ENCODE results near the gene SLC35G2.
"Not testable (repeated sequence)": the region's sequence is repeated elsewhere in the genome, so short reads cannot be mapped to it uniquely, and the experiment has no call there.

SLC35G2 gene

DNA sequence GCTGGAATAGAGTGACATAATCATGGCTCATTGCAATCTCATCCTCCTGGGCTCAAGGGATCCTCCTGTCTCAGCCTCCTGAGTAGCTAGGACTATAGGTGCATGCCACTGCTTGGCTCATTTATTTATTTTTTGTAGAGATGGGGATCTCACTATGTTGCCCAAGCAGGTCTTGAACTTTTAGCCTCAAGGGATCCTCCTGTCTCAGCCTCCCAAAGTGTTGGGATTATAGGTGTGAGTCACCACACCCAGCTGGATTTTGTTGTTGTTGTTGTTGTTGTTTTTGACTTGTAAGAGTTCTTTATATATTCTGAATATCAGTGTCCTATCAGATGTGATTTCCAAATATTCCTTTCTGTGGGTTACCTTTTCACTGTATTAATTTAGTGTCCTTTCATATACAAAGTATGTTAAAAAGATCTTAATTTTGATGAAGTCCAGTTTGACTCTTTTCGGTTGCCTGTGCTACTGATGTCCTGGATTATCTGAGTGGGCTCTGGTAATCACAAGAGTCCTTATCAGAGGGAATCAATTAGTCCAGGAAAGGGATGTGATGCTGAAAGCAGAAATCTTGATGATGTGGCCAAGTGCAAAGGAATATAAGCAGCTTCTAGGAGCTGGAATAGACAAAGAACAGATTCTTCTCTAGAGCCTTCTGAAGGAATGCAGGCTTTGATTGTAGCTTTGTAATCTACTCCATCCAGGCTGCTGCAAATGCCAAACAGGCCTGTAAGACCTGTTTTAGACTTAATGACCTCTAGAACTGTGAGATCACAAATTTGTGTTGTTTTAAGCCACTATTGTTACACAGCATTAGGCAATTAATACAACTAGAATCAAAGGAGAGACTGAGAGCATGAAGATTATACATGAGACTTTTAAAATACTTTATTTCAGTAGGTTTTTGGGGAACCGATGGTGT, 73.3 kb downstream of the SLC35G2 start:
- no peak for DNase-seq

- DNase-seq, result no peak
These were observed 75.0 kb downstream of the SLC35G2 start for GRCh38 chr3:136893848-136894443.

GRCh38 chr3:136897171-136897570, 78.2 kb downstream of the SLC35G2 start:
- DNase-seq, result not testable (repeated sequence)

- DNase-seq, result no peak
These were observed 79.6 kb downstream of the SLC35G2 start for GRCh38 chr3:136898549-136898948.

- DNase-seq, result no peak
These were observed 80.0 kb downstream of the SLC35G2 start for GRCh38 chr3:136898954-136899353.

- no peak for DNase-seq
These were observed 80.8 kb downstream of the SLC35G2 start for GRCh38 chr3:136899622-136900158.

- not testable (repeated sequence) for DNase-seq
These were observed 81.8 kb downstream of the SLC35G2 start for GRCh38 chr3:136900694-136901093.

DNA sequence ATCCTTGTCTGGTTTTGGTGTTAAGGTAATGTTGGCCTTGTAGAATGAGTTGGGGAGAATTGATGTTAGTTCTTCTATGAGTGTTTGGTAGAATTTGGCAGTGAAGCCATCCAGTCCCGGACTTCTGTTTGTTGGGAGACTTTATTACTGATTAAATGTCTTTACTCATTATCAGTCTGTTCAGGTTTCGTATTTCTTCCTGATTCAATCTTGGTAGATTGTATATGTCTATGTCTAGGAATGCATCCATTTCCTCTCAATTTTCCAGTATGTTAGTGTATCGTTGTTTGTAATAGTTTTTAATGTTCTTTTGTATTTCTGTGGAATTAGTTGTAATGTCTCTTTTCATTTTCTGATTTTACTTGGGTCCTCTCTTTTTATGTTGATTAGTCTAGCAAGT, 82.5 kb downstream of the SLC35G2 start:
- DNase-seq, result no peak

DNA sequence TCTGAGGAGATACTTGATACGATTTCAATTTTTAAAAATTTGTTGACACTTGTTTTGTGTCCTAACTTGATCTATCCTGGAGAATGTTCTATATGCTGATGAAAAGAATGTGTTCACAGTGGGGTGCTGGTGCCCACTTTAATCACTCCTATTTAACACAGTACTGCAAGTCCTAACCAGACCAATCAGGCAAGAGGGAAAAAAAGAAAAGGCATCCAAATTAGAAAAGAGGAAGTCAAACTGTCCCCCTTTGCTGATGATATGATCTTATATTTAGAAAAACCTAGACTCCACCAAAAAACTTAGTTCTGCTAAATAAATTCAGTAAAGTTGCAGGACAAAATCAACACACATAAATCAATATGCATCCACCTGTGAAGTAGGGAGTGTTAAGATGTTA, 83.6 kb downstream of the SLC35G2 start:
- DNase-seq, result not testable (repeated sequence)

DNA sequence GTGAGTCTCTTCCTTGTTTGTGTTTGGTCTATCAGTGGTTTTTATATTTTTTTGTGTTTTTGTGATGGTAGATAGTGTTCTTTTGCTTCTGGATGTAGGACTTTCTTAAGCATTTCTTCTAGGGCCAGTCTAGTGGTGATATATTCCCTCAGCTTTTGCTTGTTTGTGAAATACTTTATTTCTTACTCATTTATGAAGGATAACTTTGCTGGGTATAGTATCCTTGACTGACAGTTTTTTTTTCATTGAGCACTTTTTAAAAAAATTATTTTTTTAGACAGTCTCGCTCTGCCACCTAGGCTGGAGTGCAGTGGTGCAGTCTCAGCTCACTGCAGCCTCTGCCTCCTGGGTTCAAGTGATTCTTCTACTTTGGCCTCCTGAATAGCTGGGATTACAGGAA, 85.0 kb downstream of the SLC35G2 start:
- DNase-seq, result no peak

DNA sequence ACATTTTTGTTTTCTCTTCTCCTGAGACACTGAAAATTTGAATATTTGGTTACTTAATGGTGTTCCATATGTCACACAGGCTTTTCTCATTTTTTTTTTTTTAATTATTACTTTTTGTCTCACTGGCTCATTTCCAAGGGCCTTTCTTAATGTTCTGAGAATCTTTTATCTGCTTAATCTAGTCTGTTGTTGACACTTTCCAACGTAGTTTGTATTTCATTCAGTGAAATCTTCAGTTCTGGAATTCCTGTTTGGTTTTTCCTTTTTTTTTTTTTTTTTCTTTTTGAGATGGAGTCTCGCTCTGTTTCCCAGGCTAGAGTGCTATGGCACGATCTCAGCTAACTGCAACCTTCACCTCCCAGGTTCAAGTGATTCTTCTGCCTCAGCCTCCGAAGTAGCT, 85.8 kb downstream of the SLC35G2 start:
- no peak for DNase-seq
